WTC11 (cell line): ENCODE results near the gene AGPS. TPM values are rescaled to one million over a fixed set of nuclear protein-coding genes. Genes with fewer than 3 reads are reported as not detected.

Experiments
- ATAC-seq: fragments of 200-7000 bp; cut with Tn5 transposase; 2 replicates; pipeline ENCODE4 v1.10.0; 2021; ENCODE audit warnings: mild to moderate bottlenecking, moderate library complexity
- CTCF ChIA-PET: fragments of 300-600 bp; sonication (Branson Sonifier 250); formaldehyde crosslinking; loops from one replicate; lab custom pipeline; 2021; ENCODE audit warnings: antibody characterized with exemption; lab: Charles Lee
- POLR2A ChIA-PET: fragments of 350-600 bp; sonication (Branson Sonifier 250); formaldehyde crosslinking; loops from one replicate; lab custom pipeline; 2021; ENCODE audit warnings: antibody characterized with exemption; lab: Charles Lee
- DNase-seq: peaks from one replicate; pipeline ENCODE4 v3.0.0; 2021; ENCODE audit warnings: low spot score
- H3K27ac Mint-ChIP-seq: 2 replicates; pipeline ENCODE4 v1.8.0; 2021; ENCODE audit warnings: mixed read lengths
- H3K27me3 Mint-ChIP-seq: 2 replicates; pipeline ENCODE4 v1.8.0; 2021; ENCODE audit warnings: low read depth, mild to moderate bottlenecking, moderate library complexity, mixed read lengths
- H3K36me3 Mint-ChIP-seq: 2 replicates; pipeline ENCODE4 v1.8.0; 2021; ENCODE audit warnings: mixed read lengths
- H3K4me1 Mint-ChIP-seq: 2 replicates; pipeline ENCODE4 v1.8.0; 2022; ENCODE audit warnings: mixed read lengths
- H3K4me3 Mint-ChIP-seq: 2 replicates; pipeline ENCODE4 v1.8.0; 2021; ENCODE audit warnings: mild to moderate bottlenecking, moderate library complexity, mixed read lengths
- H3K9me3 Mint-ChIP-seq: 2 replicates; pipeline ENCODE4 v1.8.0; 2021; ENCODE audit warnings: mixed read lengths
- AR ChIP-seq: fragments of 250-450 bp; sonication (Bioruptor Pico); IDR thresholded peaks from 2 replicates; pipeline ENCODE4 v1.9.0; 2021; ENCODE audit warnings: mild to moderate bottlenecking
- ARID4B ChIP-seq: sonication (generic); formaldehyde crosslinking; IDR thresholded peaks from 2 replicates; pipeline ENCODE4 v1.8.0; 2023; ENCODE audit warnings: missing genetic modification reagents, mild to moderate bottlenecking, borderline replicate concordance
- ATF1 ChIP-seq: sonication (generic); formaldehyde crosslinking; IDR thresholded peaks from 2 replicates; pipeline ENCODE4 v1.8.1; 2023; ENCODE audit warnings: mild to moderate bottlenecking, moderate library complexity, missing genetic modification reagents
- CREM ChIP-seq: sonication (generic); formaldehyde crosslinking; IDR thresholded peaks from 2 replicates; pipeline ENCODE4 v1.8.1; 2022; ENCODE audit warnings: mild to moderate bottlenecking, missing genetic modification reagents, moderate library complexity
- ERG ChIP-seq: fragments of 250-450 bp; sonication (Bioruptor Pico); IDR thresholded peaks from 2 replicates; pipeline ENCODE4 v1.8.0; 2021; ENCODE audit warnings: mild to moderate bottlenecking
- ETV6 ChIP-seq: sonication (generic); formaldehyde crosslinking; IDR thresholded peaks from 2 replicates; pipeline ENCODE4 v1.8.1; 2022; ENCODE audit warnings: mild to moderate bottlenecking, missing genetic modification reagents
- GABPB1 ChIP-seq: sonication (generic); formaldehyde crosslinking; IDR thresholded peaks from 2 replicates; pipeline ENCODE4 v1.8.1; 2023; ENCODE audit warnings: mild to moderate bottlenecking, missing genetic modification reagents
- GRHL2 ChIP-seq: fragments of 250-450 bp; sonication (Bioruptor Pico); IDR thresholded peaks from 2 replicates; pipeline ENCODE4 v1.8.0; 2022; ENCODE audit warnings: mild to moderate bottlenecking, moderate library complexity; ENCODE audit not compliant: insufficient replicate concordance, severe bottlenecking
- HMGA2 ChIP-seq: fragments of 250-450 bp; sonication (Bioruptor Pico); IDR thresholded peaks from 2 replicates; pipeline ENCODE4 v1.4.0; 2021; ENCODE audit warnings: mild to moderate bottlenecking, moderate library complexity
- JAZF1 ChIP-seq: fragments of 250-450 bp; sonication (Bioruptor Pico); IDR thresholded peaks from 2 replicates; pipeline ENCODE4 v1.9.0; 2021; ENCODE audit warnings: moderate library complexity, mild to moderate bottlenecking, inconsistent platforms
- NR2C2 ChIP-seq: sonication (generic); formaldehyde crosslinking; IDR thresholded peaks from 2 replicates; pipeline ENCODE4 v1.8.0; 2022; ENCODE audit warnings: mild to moderate bottlenecking, missing genetic modification reagents
- PRDM15 ChIP-seq: sonication (generic); formaldehyde crosslinking; IDR thresholded peaks from 2 replicates; pipeline ENCODE4 v1.8.0; 2022; ENCODE audit warnings: missing genetic modification reagents
- RELA ChIP-seq: sonication (generic); formaldehyde crosslinking; IDR thresholded peaks from 2 replicates; pipeline ENCODE4 v1.8.1; 2022; ENCODE audit warnings: missing genetic modification reagents, mild to moderate bottlenecking, borderline replicate concordance
- ZBTB21 ChIP-seq: sonication (generic); formaldehyde crosslinking; IDR thresholded peaks from 2 replicates; pipeline ENCODE4 v1.8.1; 2023; ENCODE audit warnings: mild to moderate bottlenecking, missing genetic modification reagents, borderline replicate concordance
- ZMAT4 ChIP-seq: fragments of 250-450 bp; sonication (Bioruptor Pico); IDR thresholded peaks from 2 replicates; pipeline ENCODE4 v1.9.0; 2021; ENCODE audit warnings: mild to moderate bottlenecking
- ZNF317 ChIP-seq: sonication (generic); formaldehyde crosslinking; IDR thresholded peaks from 2 replicates; pipeline ENCODE4 v1.8.1; 2023; ENCODE audit warnings: low read depth, mild to moderate bottlenecking, moderate library complexity, missing genetic modification reagents, borderline replicate concordance
- ZNF671 ChIP-seq: fragments of 250-450 bp; sonication (Bioruptor Pico); IDR thresholded peaks from 2 replicates; pipeline ENCODE4 v1.8.0; 2021; ENCODE audit warnings: mild to moderate bottlenecking
- total RNA-seq: library from RNA; stranded (reverse); gene quantifications from 3 replicates; pipeline ENCODE4 v1.2.3, GENCODE V29; 2021

The AGPS gene
- total RNA-seq, 1 experiment from 2014 or later: 60.8 TPM

- TF ChIP-seq ZBTB21: no peak
- TF ChIP-seq NR2C2: no peak
- TF ChIP-seq GRHL2: no peak
- no peak for TF ChIP-seq HMGA2 (CRISPR knock-in tag)
- TF ChIP-seq AR (CRISPR knock-in tag): no peak
Observed at GRCh38 chr2:177495945-177496344, 103.4 kb downstream of the AGPS start (continued).

- H3K36me3 Mint-ChIP-seq: no peaks in the 10 kb centered on the region
- DNase-seq (no peak), ATAC-seq (no peak)
- H3K4me3 Mint-ChIP-seq: no peak overlapping the region
- no peaks in the 10 kb centered on the region for H3K4me1 Mint-ChIP-seq
- ChIA-PET POLR2A (no interaction called here), CTCF (interaction anchor here (1.6 kb wide), 1 partner anchor 108 kb away, joined by 5 read pairs; no protein-coding TSS in a partner anchor)
- TF ChIP-seq PRDM15 (CRISPR knock-in tag): no peak
- no peak for TF ChIP-seq JAZF1 (CRISPR knock-in tag)
- TF ChIP-seq GABPB1 (CRISPR knock-in tag): no peak
- no peak for TF ChIP-seq ARID4B (CRISPR knock-in tag)
- TF ChIP-seq ZNF671 (CRISPR knock-in tag): no peak
- TF ChIP-seq ZNF317 (CRISPR knock-in tag): no peak
- no peak for TF ChIP-seq ERG (CRISPR knock-in tag)
- TF ChIP-seq RELA (CRISPR knock-in tag): no peak
- no peak for TF ChIP-seq ATF1 (CRISPR knock-in tag)
- no peak for TF ChIP-seq ETV6 (CRISPR knock-in tag)
- no peak for TF ChIP-seq HMGA2 (CRISPR knock-in tag)
- TF ChIP-seq ZMAT4: no peak
- no peak for TF ChIP-seq CREM (CRISPR knock-in tag)
- no peak overlapping the region for H3K27ac Mint-ChIP-seq
- H3K9me3 Mint-ChIP-seq: no peaks in the 10 kb centered on the region
- H3K27me3 Mint-ChIP-seq: no peaks in the 10 kb centered on the region
Observed at GRCh38 chr2:177496921-177497320, 104.3 kb downstream of the AGPS start.
